Peyer's patch (tissue), 4 donors: ENCODE results near the gene CDC123.

Experiments
- POLR2A ChIP-seq, 2 donors: fragments of 450-650 bp; IDR thresholded peaks; one replicate each; pipeline ENCODE4 v1.5.1; 2017; ENCODE audit warnings: antibody characterized with exemption in 2 of 2, mild to moderate bottlenecking in 2 of 2, moderate library complexity in 2 of 2
- TF ChIP-seq, protein P1 (sequence below), 6 experiments: fragments of 450-650 bp in 4 of 6; fragments of 200-600 bp in 2 of 6; sonication (generic) in 1 of 6; IDR thresholded peaks; one replicate each; pipeline ENCODE4 v1.5.1; 2017 to 2019; ENCODE audit warnings: antibody characterized with exemption in 6 of 6, mild to moderate bottlenecking in 3 of 6, moderate library complexity in 1 of 6

DNA sequence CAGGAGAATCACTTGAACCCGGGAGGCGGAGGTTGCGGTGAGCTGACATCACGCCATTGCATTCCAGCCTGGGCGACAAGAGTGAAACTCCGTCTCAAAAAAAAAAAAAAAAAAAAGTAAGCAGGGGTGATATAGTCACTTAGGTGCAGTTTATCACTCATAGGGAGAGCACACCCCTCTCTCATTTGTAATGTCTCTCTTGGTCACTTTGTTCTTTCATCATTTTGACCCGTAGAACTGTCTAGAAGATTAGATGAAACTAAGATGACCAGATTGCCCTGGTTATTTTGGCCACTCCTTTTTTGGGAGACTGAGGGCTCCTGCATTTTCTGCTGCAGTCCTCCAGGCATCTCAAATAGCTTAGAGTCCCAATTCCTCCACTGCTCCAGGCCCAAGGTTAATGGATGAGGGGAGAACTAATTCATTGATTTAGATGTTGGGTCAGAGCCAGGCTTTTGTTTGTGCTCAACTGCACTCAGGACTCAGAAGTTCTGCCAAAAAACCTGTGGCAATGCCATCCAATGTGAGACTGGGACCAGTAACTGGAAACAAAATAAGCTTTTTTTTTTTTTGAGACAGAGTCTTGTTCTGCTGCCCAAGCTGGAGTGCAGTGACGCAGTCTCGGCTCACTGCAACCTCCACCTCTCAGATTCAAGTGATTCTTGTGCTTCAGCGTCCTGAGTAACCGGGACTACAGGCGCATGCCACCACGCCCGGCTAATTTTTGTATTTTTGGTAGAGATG is 103.4 kb downstream of the CDC123 start:
- TF ChIP-seq POLR2A (IDR thresholded peaks at IDR 0.05) = no peak
- TF ChIP-seq, protein P1, sequence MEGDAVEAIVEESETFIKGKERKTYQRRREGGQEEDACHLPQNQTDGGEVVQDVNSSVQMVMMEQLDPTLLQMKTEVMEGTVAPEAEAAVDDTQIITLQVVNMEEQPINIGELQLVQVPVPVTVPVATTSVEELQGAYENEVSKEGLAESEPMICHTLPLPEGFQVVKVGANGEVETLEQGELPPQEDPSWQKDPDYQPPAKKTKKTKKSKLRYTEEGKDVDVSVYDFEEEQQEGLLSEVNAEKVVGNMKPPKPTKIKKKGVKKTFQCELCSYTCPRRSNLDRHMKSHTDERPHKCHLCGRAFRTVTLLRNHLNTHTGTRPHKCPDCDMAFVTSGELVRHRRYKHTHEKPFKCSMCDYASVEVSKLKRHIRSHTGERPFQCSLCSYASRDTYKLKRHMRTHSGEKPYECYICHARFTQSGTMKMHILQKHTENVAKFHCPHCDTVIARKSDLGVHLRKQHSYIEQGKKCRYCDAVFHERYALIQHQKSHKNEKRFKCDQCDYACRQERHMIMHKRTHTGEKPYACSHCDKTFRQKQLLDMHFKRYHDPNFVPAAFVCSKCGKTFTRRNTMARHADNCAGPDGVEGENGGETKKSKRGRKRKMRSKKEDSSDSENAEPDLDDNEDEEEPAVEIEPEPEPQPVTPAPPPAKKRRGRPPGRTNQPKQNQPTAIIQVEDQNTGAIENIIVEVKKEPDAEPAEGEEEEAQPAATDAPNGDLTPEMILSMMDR (IDR thresholded peaks at IDR 0.05) = no peak
